Measurements from ENCODE around the gene INHBB. TPM values are rescaled to one million over a fixed set of nuclear protein-coding genes. Genes with fewer than 3 reads are reported as not detected.

INHBB gene
- polyA plus RNA-seq, 2 of the 4 experiments (the other 2 are of a cell fraction): 7.2 to 25.3 TPM

GRCh38 chr2:120314690-120315366 is 31.1 kb upstream of the INHBB start:
- ChIA-PET CTCF (interaction anchor here (1.0 to 4.9 kb wide), 12 partner anchors 9 to 367 kb away, joined by 3 to 51 read pairs (median 12); partner anchors contain the start of gene RALB), POLR2A (no interaction called here)
- Histone ChIP-seq H3K4me1 (0 out of 3 replicates have a peak, but pooled peaks cover 3% of the 10 kb centered on the region), H3K4me2 (no peak overlapping the region), H3K27ac (no peak overlapping the region), H3K9me3 (no peaks in the 10 kb centered on the region), H3K4me3 (no peak overlapping the region)
- ATAC-seq (no peak), DNase-seq (ENCODE audit: low read depth in 1 of 2, low spot score in 1 of 2) (no peak), FAIRE-seq (no peak)
- WGBS (ENCODE audit: missing lambda C conversion rate): 85% methylated on average over 19 of the region's 19 CpGs
- TF ChIP-seq BCL3 (IDR thresholded peaks at IDR 0.05) (no peak), RARB (CRISPR knock-in tag; IDR thresholded peaks at IDR 0.05) (no peak), NR3C1 (IDR thresholded peaks at IDR 0.05) (no peak), E2F6 (IDR thresholded peaks at IDR 0.05; ENCODE audit: borderline replicate concordance, low read depth) (no peak), KDM5A (IDR thresholded peaks at IDR 0.05) (no peak), POLR2A (IDR thresholded peaks at IDR 0.05; ENCODE audit: low read length) (no peak), REST (IDR thresholded peaks at IDR 0.05) (no peak), CHD2 (IDR thresholded peaks at IDR 0.05; ENCODE audit: low read length, partially characterized antibody) (no peak), HEYL (CRISPR knock-in tag; IDR thresholded peaks at IDR 0.05) (no peak), RNF2 (IDR thresholded peaks at IDR 0.05; ENCODE audit: borderline replicate concordance, low read depth) (no peak), GATA3 (IDR thresholded peaks at IDR 0.05; ENCODE audit: borderline replicate concordance) (no peak), RFX5 (IDR thresholded peaks at IDR 0.05) (no peak), FOSL2 (IDR thresholded peaks at IDR 0.05) (no peak), FOSL2 (CRISPR knock-in tag; IDR thresholded peaks at IDR 0.05) (no peak), ELK1 (IDR thresholded peaks at IDR 0.05; ENCODE audit: low read depth, low read length) (no peak), MAZ (IDR thresholded peaks at IDR 0.05; ENCODE audit: borderline replicate concordance, low read depth, low read length) (no peak)

GRCh38 chr2:120315367-120316033 is 30.4 kb upstream of the INHBB start:
- no peak overlapping the region for H3K4me3 ChIP-seq
- CTCF ChIA-PET: interaction anchor here (1.2 to 4.9 kb wide), 4 partner anchors 27 to 366 kb away, joined by 3 to 51 read pairs (median 10); no protein-coding TSS in a partner anchor
- no peak overlapping the region for H3K27ac ChIP-seq
- ATAC-seq (no peak), DNase-seq (ENCODE audit: low read depth in 1 of 2, low spot score in 1 of 2) (no peak), FAIRE-seq (no peak)
- POLR2A ChIA-PET: no interaction called here
- WGBS (ENCODE audit: missing lambda C conversion rate): 81% methylated on average over 17 of the region's 17 CpGs
- H3K4me2 ChIP-seq: no peak overlapping the region
- TF ChIP-seq MAFK (IDR thresholded peaks at IDR 0.05; ENCODE audit: partially characterized antibody) (no peak), NR3C1 (IDR thresholded peaks at IDR 0.05) (no peak), POLR2AphosphoS2 (conservative IDR thresholded peaks at IDR 0.05; ENCODE audit: low read length) (no peak), HEYL (CRISPR knock-in tag; IDR thresholded peaks at IDR 0.05) (no peak), ZFP36 (IDR thresholded peaks at IDR 0.05; ENCODE audit: borderline replicate concordance, partially characterized antibody) (no peak), PBX3 (IDR thresholded peaks at IDR 0.05) (no peak), REST (IDR thresholded peaks at IDR 0.05) (no peak), CBX2 (IDR thresholded peaks at IDR 0.05; ENCODE audit: borderline replicate concordance, low read depth) (no peak), MAX (IDR thresholded peaks at IDR 0.05) (no peak), BCL3 (IDR thresholded peaks at IDR 0.05) (no peak)
- H3K4me1 ChIP-seq: 0 out of 3 replicates have a peak, but pooled peaks cover 3% of the 10 kb centered on the region
- no peaks in the 10 kb centered on the region for H3K9me3 ChIP-seq
